HL-60/S4 treated with retinoic acid at 250 ng/mL for 4 days and 3 days (cell line): ENCODE measurements around the gene ADK.
"Not testable (repeated sequence)": the region's sequence is repeated elsewhere in the genome, so short reads cannot be mapped to it uniquely, and the experiment has no call there.

Experiments used
- in situ Hi-C: fragments of 300-500 bp; cut with MboI; formaldehyde crosslinking; loops from 2 replicates; pipeline ENCODE4 v1.7.0; 2022; ENCODE audit warnings: low sequenced_read_pairs

Gene ADK

DNA sequence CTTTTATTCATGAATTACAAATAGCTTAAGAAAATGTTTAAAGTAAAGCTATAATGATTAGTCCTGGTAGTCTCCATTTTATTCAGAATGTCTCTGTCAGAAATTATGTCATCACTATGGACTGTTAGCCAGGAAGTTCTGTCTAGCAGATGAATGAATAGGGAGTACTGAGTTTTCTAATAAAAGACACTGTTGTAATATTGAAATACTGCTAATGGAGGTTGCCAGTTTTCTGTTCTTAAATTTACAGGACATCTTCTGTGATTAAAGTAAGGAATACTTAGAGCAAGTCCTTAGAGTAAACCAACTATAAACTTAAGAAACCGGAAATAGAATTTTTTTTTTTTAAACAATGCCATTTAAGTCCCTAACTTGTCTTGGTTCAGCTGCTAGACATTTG, 309.8 kb downstream of the ADK start:
- in situ Hi-C loops: no loop called here

DNA sequence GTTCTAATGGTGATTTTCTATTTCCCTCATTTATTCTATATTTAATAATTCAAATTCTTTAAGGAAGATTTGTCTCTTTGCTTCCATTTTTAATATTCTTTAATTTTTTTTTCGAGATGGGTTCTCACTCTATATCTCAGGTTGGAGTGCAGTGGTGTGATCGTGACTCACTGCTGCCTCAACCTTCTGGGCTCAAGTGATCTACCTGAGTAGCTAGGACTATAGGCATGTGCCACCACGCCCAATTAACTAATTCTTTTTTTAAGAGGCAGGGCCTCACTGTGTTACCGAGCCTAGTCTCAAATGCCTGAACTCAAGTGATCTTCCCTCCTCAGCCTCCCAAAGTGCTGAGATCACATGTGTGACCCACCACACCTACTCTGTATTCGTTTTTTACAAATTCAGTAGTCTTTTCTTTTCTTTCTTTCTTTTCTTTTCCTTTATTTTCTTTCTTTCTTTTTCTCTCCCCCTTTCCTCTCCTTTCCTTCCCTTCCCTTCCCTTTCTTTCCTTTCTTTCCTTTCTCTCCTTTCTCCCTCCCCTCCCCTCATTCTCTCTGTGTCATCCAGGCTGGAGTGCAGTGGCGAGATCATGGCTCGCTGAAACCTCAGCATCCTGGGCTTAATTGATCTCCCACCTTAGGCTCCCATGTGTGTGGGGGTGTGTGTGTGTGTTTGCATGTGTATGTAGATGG, 323.1 kb downstream of the ADK start:
- in situ Hi-C loops: no loop called here

DNA sequence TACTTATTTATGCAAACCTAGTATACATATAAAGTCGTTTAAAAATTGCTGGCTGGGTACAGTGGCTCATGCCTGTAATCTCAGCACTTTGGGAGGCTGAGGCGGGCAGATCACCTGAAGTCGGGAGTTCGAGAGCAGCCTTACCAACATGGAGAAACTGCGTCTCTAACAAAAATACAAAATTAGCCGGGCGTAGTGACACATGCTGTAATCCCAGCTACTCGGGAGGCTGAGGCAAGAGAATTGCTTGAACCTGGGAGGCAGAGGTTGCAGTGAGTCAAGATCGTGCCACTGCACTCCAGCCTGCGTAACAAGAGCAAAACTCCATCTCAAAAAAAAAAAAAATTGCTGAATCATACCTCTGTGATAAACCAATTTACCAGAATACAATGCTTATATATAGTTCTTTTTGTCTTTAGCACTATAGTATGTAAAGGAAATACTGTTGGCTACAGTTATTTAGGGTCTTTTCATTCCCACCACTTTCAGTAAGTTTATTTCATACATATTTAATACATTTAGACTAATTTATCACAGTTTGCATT, 325.2 kb downstream of the ADK start:
- in situ Hi-C loops: not testable (repeated sequence)

DNA sequence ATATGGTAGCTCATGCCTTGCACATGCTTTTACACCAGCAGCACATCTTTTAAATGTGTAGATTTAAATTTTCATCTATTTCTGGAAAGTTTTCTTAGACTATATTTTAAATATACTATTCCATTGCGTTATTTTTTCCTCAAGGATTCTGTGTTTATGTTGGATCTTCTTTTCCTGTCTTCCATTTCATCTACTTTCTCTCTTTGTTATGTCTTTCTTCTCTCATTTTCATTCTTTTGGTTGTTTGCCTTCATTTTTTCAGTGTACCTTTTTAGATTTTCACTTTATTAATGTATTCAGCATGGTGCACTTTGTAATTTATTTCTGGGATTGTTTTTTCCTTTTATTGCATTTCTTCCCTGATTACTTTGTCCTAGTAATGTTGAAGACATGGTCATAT, 329.8 kb downstream of the ADK start:
- in situ Hi-C loops: no loop called here

DNA sequence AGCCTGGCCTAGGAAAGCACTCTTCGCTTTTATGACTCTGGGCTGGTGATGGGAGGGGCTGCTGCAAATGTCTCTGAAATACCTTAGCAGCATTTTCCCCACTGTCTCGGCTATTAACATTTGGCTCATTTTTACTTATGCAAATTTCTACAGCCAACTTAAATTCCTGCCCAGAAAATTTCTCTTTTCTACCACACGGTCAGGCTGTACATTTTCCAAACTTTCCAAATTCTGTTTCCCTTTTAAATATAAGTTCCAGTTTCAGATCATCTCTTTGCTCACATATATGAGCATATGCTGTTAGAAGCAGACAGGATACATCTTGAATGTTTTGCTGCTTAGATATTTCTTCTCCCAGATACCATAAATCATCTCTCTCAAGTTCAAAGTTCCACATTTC, 332.3 kb downstream of the ADK start:
- in situ Hi-C loops: no loop called here

DNA sequence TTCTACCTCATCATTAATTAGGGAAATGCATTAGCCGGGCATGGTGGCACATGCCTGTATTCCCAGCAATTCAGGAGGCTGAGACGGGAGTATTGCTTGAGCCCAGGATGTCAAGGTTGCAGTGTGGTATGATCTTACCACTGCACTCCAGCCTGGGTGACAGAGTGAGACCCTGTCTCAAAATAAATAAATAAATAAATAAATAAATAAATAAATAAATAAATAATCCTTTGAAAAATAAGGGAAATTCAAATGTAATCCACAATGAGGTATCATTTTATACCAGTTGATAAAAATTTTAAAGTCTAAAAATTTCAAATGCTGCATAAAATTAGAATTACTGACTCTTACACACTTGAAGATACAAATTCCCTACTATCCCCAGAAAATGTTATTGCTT, 334.3 kb downstream of the ADK start:
- in situ Hi-C loops: no loop called here

DNA sequence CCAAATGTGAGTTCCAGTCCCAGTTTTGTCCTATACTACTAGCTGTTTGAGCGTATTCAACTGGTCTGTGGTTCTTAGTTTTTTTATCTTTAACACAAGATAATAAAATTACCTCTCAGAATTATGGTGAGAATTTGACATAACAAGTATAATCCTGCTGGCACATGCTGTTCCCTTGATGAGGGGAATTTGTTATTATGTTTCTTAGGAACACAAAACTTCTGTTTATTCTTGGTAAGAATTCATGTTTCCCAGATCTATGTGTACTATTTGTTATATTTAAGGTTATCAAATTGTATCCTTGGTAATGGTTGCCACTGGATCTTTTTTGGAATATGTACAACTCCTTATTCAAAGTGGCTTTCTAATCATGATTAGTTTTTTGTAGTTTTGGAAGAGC, 335.6 kb downstream of the ADK start:
- in situ Hi-C loops: no loop called here

DNA sequence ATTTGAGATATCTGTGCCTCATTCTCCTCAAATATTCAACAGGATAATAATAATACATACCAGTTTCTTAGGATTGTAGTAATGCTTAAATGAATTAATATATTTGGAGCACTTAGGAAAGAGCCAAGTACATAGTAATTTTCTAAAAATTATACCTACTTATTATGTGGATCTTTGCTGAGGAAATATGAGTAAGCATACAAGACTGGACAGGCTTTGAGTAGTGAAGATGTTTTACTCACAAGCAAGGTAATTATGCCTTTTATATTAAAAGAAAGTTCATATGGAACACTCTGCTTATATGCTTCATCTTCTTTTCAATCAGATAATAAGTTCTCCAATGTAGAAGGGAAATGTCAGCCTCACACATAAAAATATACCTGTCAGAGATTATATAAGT, 337.9 kb downstream of the ADK start:
- in situ Hi-C loops: no loop called here

DNA sequence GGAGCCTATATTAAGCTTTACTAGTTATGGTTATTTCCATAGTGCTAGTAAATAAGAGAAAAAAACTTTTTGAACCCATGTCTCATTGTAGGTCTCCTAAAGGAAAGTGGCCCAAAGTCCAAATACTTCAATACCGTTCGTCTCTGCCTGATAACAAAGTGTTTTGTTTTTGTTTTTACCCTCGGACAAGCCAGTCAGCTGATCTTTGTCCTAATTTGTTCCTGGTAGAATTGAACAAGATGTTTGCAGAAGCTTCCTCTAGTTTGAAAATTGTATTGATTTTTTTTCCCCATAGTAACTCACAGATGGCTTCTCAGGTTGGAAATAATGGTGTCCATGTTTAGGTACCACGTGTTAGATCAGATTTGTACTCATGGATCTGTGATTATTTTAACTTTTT, 339.5 kb downstream of the ADK start:
- in situ Hi-C loops: no loop called here

DNA sequence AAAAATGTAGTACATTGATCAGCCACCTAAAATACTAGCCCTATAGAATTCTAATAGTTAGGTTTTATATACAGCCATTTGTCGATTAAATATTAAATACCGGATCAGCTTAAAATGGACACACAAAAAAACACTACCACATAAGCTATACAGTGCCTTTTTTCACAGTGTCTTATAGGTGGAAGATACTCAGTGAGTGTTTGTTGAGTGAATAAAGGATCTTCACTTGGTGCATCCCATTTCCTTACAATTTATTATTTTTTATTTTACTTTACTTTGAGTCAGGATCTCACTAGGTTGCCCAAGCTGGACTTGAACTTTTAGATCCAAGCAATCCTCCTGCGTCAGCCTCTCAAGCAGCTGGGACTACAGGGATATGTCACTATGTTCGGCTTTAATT, 340.0 kb downstream of the ADK start:
- in situ Hi-C loops: no loop called here

DNA sequence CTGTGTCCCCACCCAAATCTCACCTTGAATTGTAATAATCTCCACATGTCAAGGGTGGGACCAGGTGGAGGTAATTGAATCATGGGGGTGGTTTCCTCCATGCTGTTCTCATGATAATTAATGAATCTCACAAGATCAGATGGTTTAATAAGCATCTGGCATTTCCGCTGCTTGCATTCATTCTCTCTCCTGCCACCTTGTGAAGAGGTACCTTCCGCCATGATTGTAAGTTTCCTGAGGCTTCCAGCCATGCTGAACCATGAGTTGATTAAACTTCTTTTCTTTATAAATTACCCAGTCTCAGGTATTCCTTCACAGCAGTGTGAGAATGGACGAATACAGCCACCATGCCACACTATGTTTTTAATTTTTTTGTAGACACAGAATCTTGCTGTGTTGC, 345.3 kb downstream of the ADK start:
- in situ Hi-C loops: not testable (repeated sequence)

DNA sequence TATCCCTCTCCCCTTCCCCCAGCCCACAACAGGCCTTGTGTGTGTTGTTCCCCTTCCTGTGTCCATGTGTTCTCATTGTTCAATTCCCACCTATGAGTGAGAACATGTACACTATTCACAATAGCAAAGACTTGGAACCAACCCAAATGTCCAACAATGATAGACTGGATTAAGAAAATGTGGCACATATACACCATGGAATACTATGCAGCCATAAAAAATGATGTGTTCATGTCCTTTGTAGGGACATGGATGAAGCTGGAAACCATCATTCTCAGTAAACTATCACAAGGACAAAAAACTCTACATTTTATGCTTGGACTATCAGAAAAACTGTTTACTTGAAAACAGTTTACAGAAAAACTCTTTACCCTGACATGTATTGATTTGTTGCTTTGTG, 347.6 kb downstream of the ADK start:
- in situ Hi-C loops: not testable (repeated sequence)

DNA sequence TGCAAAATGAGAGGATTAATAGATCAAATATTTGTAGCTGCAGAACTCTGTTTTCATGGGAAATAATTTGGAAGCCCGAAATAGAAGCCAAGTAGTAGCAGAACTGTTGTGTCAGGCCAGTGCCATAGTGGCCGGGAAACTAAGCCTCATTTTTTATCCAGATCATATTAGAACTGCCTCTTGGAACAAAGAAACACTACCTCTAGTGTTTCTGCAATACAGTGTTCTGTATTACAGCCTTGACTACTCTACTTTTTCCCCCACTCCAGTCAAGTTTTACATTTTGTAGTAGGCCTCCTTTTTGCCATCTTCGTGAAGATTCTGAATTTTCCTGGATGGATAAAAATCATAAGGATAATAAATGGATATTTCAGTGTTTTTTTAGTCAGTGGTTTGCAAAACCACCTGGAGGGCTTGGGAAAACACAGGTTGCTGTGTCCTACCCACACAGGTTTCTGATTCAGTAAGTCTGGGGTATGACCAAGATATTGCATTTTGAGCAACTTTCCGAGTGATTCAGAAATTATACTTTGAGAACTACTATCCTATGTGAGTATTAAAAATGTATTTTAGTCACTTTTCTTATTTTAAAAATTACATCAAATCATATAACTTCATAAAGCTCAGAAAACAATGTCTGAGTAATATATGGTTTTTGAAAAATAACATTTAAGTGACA, 349.1 kb downstream of the ADK start:
- in situ Hi-C loops: no loop called here

DNA sequence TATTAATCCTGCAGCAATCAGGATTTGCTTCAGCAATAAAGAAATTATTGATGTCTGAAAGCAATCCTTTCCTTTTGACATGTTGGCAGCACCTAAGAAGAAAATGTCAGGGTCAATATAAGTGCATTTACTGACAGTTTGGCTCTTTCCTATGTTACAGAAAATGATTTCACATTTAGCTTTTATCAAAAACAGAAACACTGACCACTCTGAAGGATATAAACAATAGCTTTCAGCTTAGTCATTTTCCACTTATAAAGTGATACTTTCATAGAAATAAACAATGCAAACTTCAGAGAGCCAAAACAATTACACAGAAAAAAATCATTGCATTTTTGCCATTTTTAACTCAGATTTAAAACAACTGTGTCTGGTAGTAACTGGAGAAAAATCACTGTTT, 349.8 kb downstream of the ADK start:
- in situ Hi-C loops: no loop called here

DNA sequence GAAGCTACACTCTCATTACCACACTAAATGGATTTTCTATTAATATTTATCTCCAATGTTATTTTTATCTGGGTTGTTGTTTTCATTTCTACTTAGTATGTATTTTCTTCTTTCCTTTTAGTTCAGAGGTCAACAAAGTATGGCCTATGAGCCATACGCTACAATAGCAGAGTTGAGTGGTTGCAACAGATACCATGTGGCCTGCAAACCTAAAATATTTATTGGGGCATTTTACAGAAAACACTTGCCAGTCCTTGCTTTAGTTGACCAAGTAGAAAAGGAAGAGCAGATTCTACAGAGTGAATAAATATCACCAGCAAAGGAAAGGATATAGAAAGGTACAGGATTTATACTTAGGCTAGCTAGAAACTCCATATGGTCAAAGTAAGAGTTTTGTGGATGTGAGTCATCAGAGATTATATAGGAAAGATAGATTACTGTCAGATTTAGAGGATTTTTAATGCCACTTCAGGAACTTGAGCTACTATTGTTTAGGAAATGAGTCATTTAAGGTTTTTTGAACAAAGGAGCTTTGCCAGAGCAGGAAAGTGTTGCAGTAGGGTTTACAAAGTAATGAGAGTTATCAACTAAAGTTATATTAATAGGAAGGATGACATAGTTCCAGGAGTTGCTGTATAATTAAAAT, 352.1 kb downstream of the ADK start:
- in situ Hi-C loops: no loop called here

DNA sequence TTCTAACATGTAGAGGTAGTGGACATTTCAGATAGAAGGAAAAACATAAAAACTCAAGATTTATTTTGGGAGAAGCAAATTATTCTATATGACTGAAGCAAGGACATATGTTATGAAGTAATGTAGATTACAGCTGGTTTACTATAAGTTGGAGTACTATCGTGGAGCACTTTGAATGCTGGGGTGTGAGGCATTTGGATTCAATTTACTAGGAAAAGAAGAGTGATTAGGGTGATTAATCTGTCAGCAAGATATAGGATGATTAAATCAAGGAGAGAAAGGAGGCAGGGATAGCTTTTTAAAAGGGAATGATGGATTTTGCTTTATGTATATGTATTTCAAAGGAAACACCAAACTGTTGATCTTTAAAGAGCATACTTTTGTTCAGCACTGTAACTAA, 356.9 kb downstream of the ADK start:
- in situ Hi-C loops: no loop called here

DNA sequence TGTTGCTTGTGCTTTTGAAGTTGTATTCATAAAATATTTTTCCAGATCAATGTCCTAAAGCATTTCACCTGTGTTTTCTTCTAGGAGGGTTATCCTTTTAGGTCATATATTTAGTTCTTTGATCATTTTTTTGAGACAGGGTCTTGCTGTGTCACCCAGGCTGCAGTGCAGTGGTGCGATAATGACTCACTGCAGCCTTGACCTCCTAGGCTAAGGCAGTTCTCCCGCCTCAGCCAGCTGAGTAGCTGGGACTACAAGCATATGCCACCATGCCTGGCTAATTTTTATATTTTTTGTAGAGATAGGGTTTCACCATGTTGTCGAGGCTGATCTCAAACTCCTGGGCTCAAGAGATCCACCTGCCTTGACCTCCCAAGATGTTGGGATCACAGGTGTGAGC, 359.6 kb downstream of the ADK start:
- in situ Hi-C loops: no loop called here

DNA sequence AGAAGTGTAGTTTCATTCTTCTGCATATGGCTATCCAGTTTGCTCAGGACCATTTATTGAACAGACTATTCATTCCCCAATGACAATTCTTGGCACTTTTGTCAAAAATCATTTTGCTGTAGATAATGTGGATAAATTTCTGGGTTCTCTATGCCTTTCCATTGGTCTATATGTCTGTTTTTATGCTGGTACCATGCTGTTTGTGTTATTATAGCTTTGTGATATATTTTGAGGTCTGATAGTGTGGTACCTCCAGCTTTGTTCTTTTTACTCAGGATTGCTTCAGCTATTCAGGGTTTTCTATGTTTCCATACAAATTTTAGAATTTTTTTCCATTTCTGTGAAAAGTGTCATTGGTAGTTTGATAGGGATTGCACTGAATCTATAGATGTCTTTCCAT, 360.0 kb downstream of the ADK start:
- in situ Hi-C loops: no loop called here

DNA sequence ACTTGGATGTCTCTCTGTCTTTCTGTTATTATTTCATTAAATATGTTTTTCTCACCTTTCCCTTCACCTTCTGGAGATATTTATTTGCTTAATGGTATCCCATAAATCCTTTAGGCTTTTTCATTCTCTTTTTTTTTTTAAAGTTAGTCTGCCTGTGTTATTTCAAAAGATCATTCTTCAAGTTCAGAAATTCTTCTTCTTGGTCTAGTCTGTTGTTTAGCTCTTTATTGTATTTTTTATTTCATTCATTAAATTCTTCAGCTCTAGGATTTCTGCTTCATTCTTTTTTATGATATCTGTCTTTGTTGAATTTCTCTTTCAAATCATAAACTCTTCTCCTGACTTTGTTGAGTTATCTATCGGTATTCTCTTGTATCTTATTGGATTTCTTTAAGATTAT, 363.3 kb downstream of the ADK start:
- in situ Hi-C loops: no loop called here

DNA sequence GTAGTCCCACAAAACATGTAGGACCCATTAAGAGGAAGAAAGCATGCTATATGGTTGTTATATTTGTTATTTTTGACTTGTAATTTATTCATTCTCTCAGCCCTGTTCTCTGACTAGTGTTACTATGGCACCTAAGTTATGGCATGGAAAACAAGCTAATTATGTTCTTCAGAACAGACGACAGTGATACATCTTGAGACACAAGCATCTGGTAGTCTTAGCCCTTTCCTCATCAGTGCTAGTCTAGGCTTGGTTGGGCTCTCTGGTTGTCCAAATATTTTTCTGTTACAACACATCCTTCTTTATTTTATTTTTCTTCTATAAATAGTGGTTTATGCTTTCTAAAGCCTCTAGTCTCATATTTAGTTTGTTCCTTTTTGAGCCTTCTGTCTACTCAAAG, 367.0 kb downstream of the ADK start:
- in situ Hi-C loops: no loop called here

DNA sequence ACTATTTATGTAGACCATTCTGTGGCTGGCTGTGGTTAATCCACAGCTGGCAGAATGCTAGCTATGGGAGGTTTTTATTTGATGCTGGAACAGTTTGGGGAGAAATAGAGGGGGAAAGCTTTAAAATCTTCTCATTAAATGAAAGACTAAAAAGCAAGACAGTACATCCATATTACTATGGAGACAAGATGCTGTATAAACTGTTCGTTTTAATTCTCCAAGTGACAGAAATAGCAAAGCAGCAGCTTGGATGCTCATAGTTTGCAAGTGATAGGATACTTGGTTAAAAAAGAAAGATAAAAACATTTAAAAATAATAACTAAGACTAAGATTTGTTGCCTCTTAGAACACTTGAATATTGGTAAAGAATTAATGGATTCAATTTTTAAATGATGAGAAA, 370.5 kb downstream of the ADK start:
- in situ Hi-C loops: no loop called here

DNA sequence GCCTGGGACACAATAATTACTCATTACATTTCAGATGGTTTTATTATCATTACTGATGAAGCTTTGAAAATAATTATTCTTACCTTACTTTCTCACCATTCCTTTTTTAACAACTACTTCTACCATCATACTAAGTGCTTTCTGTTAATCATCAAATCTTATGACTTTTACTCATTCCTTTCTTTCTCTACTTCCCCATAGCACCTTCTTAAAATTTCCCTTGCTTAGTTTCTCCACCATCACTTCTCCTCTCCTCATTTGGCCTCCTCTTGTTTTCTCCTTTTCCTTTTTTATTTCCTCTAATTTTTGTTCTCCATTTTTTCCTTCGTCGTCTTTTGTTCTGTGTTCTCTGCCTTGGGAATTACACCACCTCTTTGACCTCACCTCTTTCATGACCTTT, 372.2 kb downstream of the ADK start:
- in situ Hi-C loops: no loop called here
